Stimulated activated CD4-positive, alpha-beta T cell treated with anti-CD3 and anti-CD28 coated beads, Interleukin-4, amount 100 ng/mL, for 48 hours (primary cell): ENCODE results near the gene ERICH6B.
"Not testable (repeated sequence)": the region's sequence is repeated elsewhere in the genome, so short reads cannot be mapped to it uniquely, and the experiment has no call there.

Source experiments
- DNase-seq, 2 donors: peaks; one replicate each; pipeline ENCODE4 v3.0.0-alpha.2; 2020; ENCODE audit warnings: low read depth in 2 of 2

The ERICH6B gene

DNA sequence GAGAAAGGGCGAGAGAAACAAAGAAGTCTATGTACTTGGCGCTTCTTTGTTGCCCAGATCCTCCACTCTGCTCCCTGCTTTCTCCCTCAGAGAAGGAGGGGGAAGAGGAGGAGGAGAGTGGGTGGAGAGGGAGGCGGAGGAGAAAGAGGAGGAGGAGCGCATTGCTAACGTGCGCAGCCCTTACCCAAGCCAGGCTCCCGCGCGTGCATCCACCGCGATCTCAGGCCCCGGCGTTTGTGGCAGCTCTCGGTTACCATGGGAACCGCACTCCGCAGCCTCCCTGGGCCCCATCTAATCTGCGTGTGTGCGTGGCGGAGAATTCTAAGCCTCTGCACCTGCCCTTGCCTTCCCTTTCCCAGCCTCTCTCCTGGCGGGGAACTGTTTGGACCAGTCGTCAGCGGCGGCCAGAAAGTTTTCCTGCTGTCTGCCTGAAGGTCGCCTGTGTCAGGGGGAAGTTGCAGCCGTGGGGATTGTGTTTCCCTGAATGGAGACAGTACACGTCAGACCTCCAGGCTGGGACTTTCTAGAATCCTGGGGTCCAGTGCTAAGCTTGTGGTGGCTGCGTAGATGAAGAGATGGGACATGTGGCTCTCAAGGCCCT, at the start of gene ERICH6B:
Gene ERICH6B (minus strand): TSS at position 239 of the 601 bp plus-strand sequence. CDS start 18,734 bp downstream, outside the sequence.
- DNase-seq, result no peak

GRCh38 chr13:45662903-45663302, 47.4 kb upstream of the ERICH6B start:
- not testable (repeated sequence) for DNase-seq

GRCh38 chr13:45662162-45662561, 46.6 kb upstream of the ERICH6B start:
- no peak for DNase-seq

DNA sequence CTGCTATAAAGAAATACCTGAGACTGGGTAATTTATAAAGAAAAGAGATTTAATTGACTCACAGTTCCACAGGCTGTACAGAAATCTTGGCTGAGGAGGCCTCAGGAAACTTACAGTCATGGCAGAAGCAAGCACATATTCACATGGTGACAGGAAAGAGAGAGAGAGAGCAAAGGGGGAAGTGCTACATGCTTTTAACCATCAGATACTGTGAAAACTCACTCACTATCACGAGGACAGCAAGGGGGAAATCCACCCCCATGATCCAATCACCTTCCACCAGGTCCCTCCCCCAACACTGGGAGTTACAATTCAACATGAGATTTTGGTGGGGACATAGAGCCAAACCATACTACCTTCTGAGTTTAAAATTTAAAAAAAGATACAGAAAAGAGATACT, 44.9 kb upstream of the ERICH6B start:
- DNase-seq, result not testable (repeated sequence)

DNA sequence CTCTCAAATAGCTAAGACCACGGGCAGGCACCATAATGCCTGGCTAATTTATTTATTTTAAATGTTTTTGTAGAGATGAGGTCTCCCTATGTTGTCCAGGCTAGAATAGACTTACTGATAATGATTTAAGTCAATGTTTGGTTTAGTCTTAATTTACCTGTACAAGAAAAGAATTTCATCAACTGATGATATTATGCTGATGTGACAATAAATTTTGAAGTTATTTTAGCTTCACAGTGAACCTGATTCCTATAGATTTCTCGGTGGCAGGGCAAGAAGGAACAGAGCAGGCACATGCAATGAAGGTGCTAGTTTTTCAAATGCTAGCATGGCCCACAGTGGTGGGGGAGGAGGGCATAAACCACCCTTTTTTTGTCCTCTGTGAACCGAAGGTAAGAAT, 44.0 kb upstream of the ERICH6B start:
- DNase-seq, result no peak

DNA sequence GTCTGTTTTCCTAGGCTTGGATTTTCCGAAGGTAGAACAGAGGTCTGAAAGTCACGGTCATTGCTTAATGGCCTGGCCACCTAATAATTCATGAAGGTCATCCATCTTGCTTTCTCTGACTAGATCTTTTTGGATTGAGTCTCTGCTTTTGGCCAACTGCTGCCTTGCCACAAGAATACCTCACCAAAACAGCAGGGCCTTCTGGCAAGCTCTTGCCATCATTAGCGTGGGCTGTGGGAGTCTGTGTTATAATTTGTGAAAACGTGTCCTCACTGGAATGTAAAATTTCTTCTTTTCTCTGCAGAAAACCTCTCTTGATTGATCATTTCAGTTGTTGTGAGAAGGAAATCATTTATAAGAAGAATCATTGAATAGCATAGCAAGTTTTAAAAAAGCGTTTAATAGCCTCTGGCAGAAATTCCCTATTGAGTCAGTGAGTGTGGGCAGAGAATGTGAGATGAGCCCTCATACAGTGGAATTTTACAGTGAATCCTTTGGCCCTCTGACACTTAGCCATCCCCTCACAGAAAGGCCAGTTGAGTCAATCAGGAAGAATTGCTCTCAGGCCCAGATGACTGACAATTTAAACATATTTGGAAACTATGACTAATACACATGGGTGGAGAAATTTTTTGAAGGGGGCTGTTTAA, 43.2 kb upstream of the ERICH6B start:
- DNase-seq, result no peak

DNA sequence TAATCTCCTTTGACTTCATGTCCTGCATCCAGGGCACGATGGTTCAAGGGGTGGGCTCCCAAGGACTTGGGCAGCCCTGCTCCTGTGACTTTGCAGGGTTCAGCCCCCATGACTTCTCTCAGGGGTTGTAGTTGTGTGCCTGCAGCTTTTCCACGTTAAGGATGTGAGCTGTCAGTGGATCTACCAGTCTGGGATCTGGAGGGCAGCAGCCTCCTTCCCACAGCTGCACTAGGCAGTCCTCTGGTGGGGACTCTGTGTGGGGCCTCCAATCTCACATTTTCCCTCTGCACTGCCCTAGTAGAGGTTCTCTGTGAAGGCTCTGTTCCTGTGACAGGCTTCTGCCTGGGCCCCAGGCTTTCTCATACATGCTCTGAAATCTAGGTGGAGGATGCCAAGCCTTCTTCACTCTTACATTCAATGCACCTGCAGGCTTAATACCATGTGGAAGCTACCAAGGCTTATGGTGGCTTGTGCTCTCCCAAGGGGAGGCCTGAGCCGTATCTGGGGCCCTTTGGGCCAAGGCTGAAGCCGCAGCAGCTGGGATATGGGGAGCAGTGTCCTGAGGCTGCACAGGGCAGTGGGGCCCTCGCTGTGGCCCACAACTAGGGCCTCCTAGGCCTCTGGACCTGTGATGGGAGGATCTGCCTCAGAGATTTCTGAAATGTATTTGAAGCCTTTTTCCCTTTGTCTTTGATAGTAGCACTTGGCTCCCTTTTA, 39.3 kb upstream of the ERICH6B start:
- no peak for DNase-seq

GRCh38 chr13:45645263-45645662, 29.7 kb upstream of the ERICH6B start:
- not testable (repeated sequence) for DNase-seq

DNA sequence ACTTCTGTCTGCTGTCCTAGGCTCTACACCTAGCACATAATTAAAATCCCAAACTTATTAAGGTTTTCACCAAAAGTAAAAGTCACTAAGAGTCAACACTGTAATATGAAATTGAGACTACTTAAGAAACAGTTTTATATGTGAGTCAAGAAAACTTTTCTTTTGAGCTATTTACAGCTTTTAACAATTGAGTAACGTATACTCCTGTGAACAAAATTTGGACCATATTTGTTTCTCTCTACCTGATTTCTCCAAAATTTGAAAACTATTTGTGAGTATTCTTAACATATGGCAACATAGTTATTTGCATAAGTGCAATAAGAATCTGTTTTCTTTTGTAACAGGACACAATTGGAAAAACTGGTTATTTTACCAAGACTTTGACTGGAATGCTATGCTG, 26.6 kb upstream of the ERICH6B start:
- DNase-seq, result not testable (repeated sequence)

DNA sequence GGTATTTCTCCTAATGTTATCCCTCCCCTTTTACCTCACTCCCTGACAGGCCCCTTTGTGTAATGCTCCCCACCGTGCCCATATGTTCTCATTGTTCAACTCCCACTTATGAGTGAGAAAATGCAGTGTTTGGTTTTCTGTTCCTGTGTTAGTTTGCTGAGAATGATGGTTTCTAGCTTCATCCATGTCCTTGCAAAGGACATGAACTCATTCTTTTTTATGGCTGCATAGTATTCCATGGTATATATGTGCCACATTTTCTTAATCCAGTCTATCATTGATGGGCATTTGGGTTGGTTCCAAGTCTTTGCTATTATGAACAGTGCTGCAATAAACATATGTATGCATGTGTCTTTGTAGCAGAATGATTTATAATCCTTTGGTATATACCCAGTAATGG, 19.8 kb upstream of the ERICH6B start:
- DNase-seq, result not testable (repeated sequence)

DNA sequence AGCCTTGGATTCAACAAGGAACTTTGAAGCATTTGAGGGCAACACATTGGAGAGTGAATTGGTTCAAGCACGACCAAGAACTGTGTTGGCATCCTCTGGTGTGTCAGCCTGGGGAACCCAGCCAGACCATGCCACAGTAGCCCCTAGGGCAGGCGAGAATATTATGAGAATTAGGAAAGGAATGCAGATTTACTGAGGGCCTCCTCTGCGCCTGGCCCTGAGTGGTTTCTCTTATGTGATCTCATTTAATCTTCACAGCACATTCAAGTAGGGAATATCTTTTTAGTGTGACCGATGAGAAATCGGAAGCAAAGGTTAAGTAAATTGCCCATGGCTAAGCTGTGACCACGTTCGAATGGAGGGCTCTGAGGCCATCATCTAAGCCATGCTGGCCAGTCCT, 15.3 kb upstream of the ERICH6B start:
- no peak for DNase-seq

- no peak for DNase-seq
Observed at GRCh38 chr13:45629940-45630339, 14.4 kb upstream of the ERICH6B start.

DNA sequence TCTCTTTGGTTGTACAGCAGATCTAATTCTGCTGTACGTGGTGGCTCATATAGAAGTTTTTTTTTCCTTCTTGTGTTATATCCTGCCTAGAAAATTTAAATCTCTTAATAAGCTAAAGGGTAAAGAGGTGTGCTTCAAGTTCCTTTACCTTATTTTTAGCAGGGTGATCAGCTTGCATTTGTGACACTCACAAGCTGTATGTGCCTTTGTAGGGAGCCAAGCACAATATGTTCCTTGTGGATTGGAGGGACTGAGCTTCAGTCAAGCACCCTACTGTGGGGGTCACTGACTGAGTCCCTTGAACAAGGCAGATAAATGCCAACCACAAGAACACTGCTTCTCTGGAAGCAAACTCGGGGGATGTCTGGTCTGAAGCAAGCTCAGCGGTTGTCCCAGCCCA, 12.6 kb upstream of the ERICH6B start:
- no peak for DNase-seq

DNA sequence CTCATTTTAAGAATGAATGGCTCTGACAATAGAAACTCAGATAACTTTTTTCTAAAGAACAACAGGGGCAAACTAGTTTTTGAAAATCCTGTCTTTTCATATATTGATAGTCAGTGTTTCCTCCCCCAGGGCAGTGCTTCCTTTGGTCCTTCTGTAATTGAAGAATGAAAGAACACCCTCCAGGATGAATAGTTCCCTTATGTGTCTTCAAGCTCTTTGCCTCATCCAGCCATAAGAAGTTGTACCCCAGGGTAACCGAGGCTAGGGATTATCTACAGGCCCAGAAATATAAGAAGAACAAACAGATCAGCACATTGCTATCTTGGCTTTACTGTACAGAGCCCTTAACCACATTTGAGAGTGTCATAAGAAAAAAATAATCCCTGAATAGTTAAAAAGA, 12.1 kb upstream of the ERICH6B start:
- DNase-seq, result no peak

- no peak for DNase-seq
Observed at GRCh38 chr13:45626731-45627374, 11.3 kb upstream of the ERICH6B start.

GRCh38 chr13:45623516-45624090, 8.1 kb upstream of the ERICH6B start:
- no peak for DNase-seq

GRCh38 chr13:45621950-45622349, 6.4 kb upstream of the ERICH6B start:
- no peak for DNase-seq

- no peak for DNase-seq
Observed at GRCh38 chr13:45607931-45608330, 7.6 kb downstream of the ERICH6B start.

DNA sequence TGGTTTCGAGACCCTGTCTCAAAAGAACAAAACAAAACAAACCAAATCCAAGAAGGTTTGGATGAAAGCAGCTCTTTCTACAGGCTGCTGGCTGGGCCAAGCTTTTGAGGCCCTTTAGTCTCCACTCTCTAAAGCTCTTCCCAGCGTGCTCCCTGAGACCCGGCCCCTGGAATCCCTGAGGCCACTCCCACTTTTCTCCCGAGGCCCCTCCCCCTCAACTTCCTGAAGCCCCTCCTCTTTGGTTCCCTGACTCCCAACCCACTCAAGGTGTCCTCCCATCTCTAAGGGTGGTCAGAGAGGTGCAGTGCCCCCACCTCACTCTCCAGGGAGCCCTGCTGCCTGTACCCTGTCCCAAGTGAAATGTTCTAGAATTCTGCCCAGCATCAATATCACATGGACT, 10.6 kb downstream of the ERICH6B start:
- DNase-seq, result no peak

DNA sequence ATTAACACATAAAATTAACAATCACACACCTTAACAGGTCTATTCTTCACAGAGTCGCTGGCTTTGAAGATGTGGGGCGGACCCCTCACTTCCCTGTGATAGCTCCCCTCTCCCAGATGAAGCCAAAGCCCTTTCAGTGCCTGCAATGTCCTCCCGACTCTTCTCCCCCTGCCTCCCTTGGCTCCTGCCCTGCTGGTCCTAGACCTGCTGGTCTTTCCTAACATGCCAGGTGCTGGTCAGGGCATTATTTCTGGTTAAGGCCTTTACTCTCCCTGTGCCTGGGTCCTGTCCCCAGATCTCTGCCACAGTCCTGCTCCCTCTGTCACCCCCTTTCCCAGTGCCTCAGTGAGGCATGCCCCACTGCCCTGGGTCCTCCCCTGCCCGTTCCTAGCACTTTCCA, 12.2 kb downstream of the ERICH6B start:
- DNase-seq, result no peak

- no peak for DNase-seq
Observed at GRCh38 chr13:45602183-45603170, 13.1 kb downstream of the ERICH6B start.
